ENCODE results near the gene CARM1. TPM values are rescaled to one million over a fixed set of nuclear protein-coding genes. Genes with fewer than 3 reads are reported as not detected.

CARM1 gene
- total RNA-seq: 52.2 and 57.8 TPM in 2 replicates

DNA sequence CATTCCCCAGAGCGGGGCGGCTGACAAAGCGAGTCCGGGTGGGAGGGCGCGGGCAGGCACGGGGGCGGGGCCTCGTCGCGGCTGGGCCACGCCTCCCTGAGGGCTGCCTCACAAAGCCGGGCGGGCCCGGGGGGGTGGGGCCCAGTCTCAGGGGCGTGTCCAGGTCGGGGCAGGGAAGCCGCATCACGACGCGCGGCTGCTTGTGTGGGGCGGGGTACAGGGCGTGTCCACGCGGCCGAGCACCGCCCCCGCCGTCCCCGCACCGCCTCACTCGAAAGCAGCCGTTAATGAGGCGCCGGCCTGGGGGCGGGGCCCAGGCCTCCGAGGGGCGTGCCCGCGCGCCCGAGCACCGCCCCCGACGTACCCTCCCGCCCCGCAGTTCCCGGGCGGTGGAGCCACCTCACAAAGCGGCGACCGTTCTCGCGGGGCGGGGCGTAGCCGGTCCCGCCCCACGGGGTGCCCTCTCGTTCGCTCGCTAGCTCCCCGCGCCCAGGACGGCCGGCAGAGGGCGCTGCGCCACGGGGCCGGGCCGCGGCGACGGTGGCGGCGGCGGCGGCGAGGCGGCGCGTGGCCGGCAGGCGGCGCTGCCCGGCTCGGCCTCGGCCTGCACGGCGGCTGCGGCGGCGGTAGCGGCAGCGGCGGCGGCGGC is at the start of gene CARM1:
CARM1 (plus strand) TSS at position 599 of the 649 bp plus-strand sequence. CDS start 150 bp downstream, outside the sequence.

DNA sequence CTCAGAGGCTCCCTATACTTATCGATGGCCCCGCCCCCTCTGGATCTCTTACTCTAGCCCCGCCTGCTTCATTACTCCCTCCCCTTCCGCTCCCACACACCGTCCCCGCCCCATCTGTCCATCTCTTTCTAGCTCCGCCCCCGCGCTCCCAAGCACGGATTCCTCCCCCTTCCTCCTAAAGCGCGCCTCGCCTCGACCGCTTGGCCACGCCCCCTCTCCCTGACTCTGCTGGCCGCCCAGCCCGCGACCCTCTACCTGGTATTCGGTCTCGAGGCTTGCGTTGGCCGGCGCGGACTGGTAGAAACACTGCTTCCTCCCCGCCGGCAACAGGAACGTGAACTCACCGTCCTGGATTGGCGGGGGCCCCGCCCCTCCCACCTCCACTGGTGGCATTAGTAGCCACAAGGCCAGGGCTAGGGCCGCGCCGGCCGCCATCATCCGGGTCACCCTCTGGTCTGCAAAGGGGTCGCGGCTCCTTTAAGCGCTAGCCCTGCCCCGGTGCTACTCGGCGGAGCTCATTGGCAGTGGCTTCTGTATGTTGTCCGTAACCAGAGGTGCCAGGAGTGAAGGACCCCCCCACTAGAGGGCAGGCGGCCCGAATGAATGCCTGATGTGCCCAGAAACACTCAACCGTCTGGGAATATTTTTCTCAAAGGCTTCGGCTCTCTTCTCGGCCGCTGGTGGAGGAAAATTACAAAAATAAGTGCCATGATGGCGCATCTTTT is 35.4 kb upstream of the CARM1 start, which contains the start of gene TMED1:
TMED1 (minus strand) TSS at position 459 of the 725 bp plus-strand sequence; CDS start at position 438, 21 bp downstream.

DNA sequence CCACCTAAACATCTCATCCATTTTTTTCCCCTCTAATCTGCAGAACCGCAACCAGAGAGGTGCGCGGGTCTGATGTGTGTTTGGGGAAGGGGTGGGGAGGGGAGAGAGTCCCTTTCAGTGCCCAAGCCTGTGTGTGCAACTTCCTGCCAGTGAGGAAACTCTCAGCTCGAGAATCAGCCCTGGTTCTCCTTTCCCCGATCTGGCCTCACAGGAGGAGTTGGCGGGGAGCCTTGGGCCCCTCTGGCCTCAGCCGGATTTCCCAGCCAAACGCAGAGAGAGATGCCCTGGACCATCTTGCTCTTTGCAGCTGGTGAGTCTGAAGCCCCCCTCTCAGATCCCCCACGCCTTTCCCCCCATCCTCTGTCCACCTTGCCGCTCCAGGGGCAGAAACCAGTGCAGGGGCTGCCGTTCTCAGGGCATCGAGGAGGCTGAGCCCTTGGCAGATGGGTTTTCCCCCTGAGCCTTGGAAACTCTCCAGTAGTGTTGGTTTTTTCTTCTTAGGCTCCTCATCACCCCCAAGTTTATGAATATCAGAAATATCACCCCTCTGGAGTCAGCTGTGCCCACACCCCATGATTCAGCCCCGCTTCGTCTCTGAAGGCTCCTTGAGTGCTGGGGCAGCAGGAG is 23.0 kb upstream of the CARM1 start, which contains the start of gene C19orf38:
C19orf38 (plus strand) TSS at position 186 of the 627 bp plus-strand sequence; CDS start at position 280, 94 bp downstream.

DNA sequence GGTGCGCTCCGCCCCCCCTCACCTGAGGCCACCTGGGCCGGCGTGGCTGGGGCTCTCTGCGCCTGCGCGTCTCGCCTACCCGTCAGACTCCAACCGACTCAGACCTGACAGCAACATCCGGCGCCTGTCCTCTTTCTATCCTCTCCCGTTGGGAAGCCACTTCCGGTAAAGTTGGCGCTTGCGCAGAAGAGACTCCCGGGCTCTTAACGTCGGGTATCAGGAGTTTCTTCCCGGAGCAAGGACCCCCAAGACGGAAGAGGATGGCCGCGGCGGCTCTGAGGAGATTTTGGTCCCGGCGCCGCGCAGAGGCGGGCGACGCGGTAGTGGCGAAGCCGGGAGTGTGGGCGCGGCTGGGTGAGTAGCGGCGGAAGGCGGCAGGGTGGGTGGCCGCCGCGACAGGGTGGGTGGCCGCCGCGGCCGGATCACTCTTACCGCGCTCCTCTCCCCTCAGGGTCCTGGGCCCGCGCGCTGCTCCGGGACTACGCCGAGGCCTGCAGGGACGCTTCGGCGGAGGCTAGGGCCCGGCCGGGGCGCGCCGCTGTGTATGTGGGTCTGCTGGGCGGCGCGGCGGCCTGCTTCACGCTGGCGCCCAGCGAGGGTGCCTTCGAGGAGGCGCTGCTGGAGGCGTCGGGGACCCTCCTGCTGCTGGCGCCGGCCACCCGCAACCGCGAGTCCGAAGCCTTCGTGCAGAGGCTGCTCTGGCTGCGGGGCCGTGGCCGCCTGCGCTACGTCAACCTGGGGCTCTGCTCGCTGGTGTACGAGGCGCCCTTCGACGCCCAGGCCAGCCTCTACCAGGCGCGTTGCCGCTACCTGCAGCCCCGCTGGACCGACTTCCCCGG is 57.4 kb downstream of the CARM1 start, which contains the start of the genes TIMM29 and YIPF2:
TIMM29 (plus strand) TSS at position 249 of the 839 bp plus-strand sequence; CDS start at position 261, 12 bp downstream.
YIPF2 (minus strand) TSS at position 77 of the 839 bp plus-strand sequence. CDS start 229 bp downstream, outside the sequence.

DNA sequence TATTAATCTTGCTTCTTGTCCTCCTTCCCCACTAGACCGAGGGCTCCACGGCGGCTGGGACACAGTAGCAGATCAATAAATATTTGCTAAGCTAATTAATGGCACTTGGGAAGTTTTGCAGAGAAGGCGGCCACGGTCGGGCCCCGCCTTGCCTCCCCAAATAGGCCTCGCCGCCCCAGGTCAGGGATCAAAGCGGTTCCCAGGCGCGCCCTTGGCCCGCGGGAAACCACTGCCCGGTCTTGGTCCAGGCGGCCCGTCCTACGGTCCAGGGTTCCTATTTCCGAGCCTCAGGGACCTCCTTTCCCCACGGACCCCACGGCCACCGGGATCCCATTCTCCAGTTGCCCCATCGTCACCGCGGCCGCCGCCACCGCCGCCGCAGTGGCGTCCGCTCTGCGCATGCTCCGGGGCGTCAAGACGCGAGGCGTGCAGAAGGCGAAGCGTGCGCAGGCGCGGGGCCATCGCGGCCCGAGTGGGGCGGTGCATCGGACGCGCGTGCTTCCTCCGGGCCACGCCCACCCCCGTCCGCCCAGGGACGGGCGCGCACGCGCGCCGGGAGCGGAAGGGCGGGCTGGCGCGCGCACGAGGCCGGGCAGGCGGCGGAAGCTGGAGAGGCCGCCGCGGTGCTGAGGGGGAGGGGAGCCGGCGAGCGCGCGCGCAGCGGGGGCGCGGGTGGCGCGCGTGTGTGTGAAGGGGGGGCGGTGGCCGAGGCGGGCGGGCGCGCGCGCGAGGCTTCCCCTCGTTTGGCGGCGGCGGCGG is 89.1 kb downstream of the CARM1 start, which contains the start of gene SMARCA4:
SMARCA4 (plus strand) TSS at position 717 of the 759 bp plus-strand sequence. CDS start 23,122 bp downstream, outside the sequence.

Small RNAs within 50 kb of the gene (small RNA-seq; reads per million reads assigned to genes)
- not detected for gene MIR6793

Other genes starting within 250 kb of the CARM1 start
- 63.5 and 66.3 TPM in 2 replicates for gene SLC44A2, start 246.0 kb upstream of the CARM1 start, total RNA-seq
- gene ILF3, start 217.2 kb upstream of the CARM1 start, total RNA-seq: 182 and 208 TPM in 2 replicates
- 32.8 and 33.6 TPM in 2 replicates for gene QTRT1, start 170.1 kb upstream of the CARM1 start, total RNA-seq
- gene DNM2, start 153.5 kb upstream of the CARM1 start, total RNA-seq: 154 and 156 TPM in 2 replicates
- 33.6 and 40.2 TPM in 2 replicates for gene TMED1, start 35.3 kb upstream of the CARM1 start, total RNA-seq
- 0.33 and 0.38 TPM in 2 replicates for gene C19orf38, start 23.1 kb upstream of the CARM1 start, total RNA-seq
- gene YIPF2, start 57.1 kb downstream of the CARM1 start, total RNA-seq: 72.7 and 98.6 TPM in 2 replicates
- gene TIMM29, start 57.3 kb downstream of the CARM1 start, total RNA-seq: 31.0 and 36.3 TPM in 2 replicates
- 117 and 135 TPM in 2 replicates for gene SMARCA4, start 89.5 kb downstream of the CARM1 start, total RNA-seq
- 37.9 and 114 TPM in 2 replicates for gene LDLR, start 217.9 kb downstream of the CARM1 start, total RNA-seq